Liver (tissue), 9 donors: ENCODE results near the gene MAP3K3. TPM values are rescaled to one million over a fixed set of nuclear protein-coding genes. Genes with fewer than 3 reads are reported as not detected.

Source experiments
- DNase-seq: peaks from one replicate; pipeline ENCODE4 v3.0.0-alpha.2; 2017; ENCODE audit warnings: low spot score
- H3K27ac ChIP-seq, 2 donors: one replicate each; pipeline ENCODE4 v1.7.0; 2013; ENCODE audit warnings: inconsistent platforms in 2 of 2, low read length in 2 of 2, control low read depth in 1 of 2, low read depth in 1 of 2, mild to moderate bottlenecking in 1 of 2
- H3K27me3 ChIP-seq, 4 donors: one replicate each; pipeline versions ENCODE4 v1.6.1 to v1.7.0; 2013; ENCODE audit warnings: low read length in 3 of 4, inconsistent platforms in 1 of 4, mild to moderate bottlenecking in 1 of 4, moderate library complexity in 1 of 4; ENCODE audit not compliant: control insufficient read depth in 4 of 4, insufficient read depth in 4 of 4
- H3K36me3 ChIP-seq, 4 donors: one replicate each; pipeline versions ENCODE4 v1.6.1 to v1.7.0; 2013; ENCODE audit warnings: low read length in 3 of 4, mild to moderate bottlenecking in 3 of 4, low read depth in 1 of 4, moderate library complexity in 1 of 4; ENCODE audit not compliant: control insufficient read depth in 4 of 4, insufficient read depth in 3 of 4
- H3K4me1 ChIP-seq, 4 donors: one replicate each; pipeline versions ENCODE4 v1.6.1 to v1.7.0; 2013; ENCODE audit warnings: low read length in 3 of 4, mild to moderate bottlenecking in 3 of 4, moderate library complexity in 1 of 4; ENCODE audit not compliant: control insufficient read depth in 4 of 4, insufficient read depth in 4 of 4
- H3K4me3 ChIP-seq, 3 donors: one replicate each; pipeline versions ENCODE4 v1.6.1 to v1.7.0; 2013; ENCODE audit warnings: low read length in 3 of 3, control low read depth in 1 of 3, low read depth in 1 of 3, mild to moderate bottlenecking in 1 of 3
- H3K9ac ChIP-seq, 2 donors: one replicate each; pipeline ENCODE4 v1.7.0; 2013; ENCODE audit warnings: low read length in 2 of 2, mild to moderate bottlenecking in 2 of 2, moderate library complexity in 2 of 2, control low read depth in 1 of 2, low read depth in 1 of 2
- H3K9me3 ChIP-seq, 4 donors: one replicate each; pipeline versions ENCODE4 v1.6.1 to v1.7.0; 2013; ENCODE audit warnings: low read length in 3 of 4; ENCODE audit not compliant: control insufficient read depth in 4 of 4
- CTCF ChIP-seq: fragments of 150-350 bp; IDR thresholded peaks from 2 replicates; pipeline ENCODE4 v1.5.1; 2017; ENCODE audit warnings: improper control_type of control experiment, low read depth, low read length; ENCODE audit not compliant: missing input control
- EGR1 ChIP-seq, 2 donors: IDR thresholded peaks; 2 replicates each; pipeline ENCODE4 v1.6.1; 2016 to 2018; ENCODE audit warnings: antibody characterized with exemption in 2 of 2, low read depth in 2 of 2
- FOXA1 ChIP-seq: IDR thresholded peaks from 2 replicates; pipeline ENCODE4 v1.6.1; 2016; ENCODE audit warnings: antibody characterized with exemption
- GABPA ChIP-seq, 2 donors: IDR thresholded peaks in 1 of 2; conservative IDR thresholded peaks in 1 of 2; 2 replicates each; pipeline ENCODE4 v1.6.1; 2016; ENCODE audit warnings: antibody characterized with exemption in 2 of 2, mild to moderate bottlenecking in 1 of 2, moderate library complexity in 1 of 2
- HNF4G ChIP-seq: IDR thresholded peaks from 2 replicates; pipeline ENCODE4 v1.6.1; 2016; ENCODE audit warnings: antibody characterized with exemption
- JUND ChIP-seq, 2 donors: IDR thresholded peaks; 2 replicates each; pipeline ENCODE4 v1.6.1; 2016; ENCODE audit warnings: antibody characterized with exemption in 2 of 2
- MAX ChIP-seq: IDR thresholded peaks from 2 replicates; pipeline ENCODE4 v1.6.1; 2016; ENCODE audit warnings: antibody characterized with exemption
- NR2F2 ChIP-seq: IDR thresholded peaks from 2 replicates; pipeline ENCODE4 v1.6.1; 2016; ENCODE audit warnings: antibody characterized with exemption
- RAD21 ChIP-seq, 2 donors: IDR thresholded peaks; 2 replicates each; pipeline ENCODE4 v1.6.1; 2016; ENCODE audit warnings: antibody characterized with exemption in 2 of 2, mild to moderate bottlenecking in 2 of 2
- REST ChIP-seq: IDR thresholded peaks from 2 replicates; pipeline ENCODE4 v1.6.1; 2016; ENCODE audit warnings: antibody characterized with exemption, mild to moderate bottlenecking
- RXRA ChIP-seq, 2 donors: IDR thresholded peaks; 2 replicates each; pipeline ENCODE4 v1.6.1; 2017 to 2018; ENCODE audit warnings: antibody characterized with exemption in 2 of 2, mild to moderate bottlenecking in 1 of 2
- SP1 ChIP-seq: IDR thresholded peaks from 2 replicates; pipeline ENCODE4 v1.6.1; 2018; ENCODE audit warnings: antibody characterized with exemption, mild to moderate bottlenecking
- TAF1 ChIP-seq: conservative IDR thresholded peaks from 2 replicates; pipeline ENCODE4 v1.6.1; 2016; ENCODE audit warnings: antibody characterized with exemption, mild to moderate bottlenecking
- YY1 ChIP-seq: IDR thresholded peaks from 2 replicates; pipeline ENCODE4 v1.6.1; 2016; ENCODE audit warnings: antibody characterized with exemption, mild to moderate bottlenecking
- ZBTB33 ChIP-seq: IDR thresholded peaks from 2 replicates; pipeline ENCODE4 v1.6.1; 2016; ENCODE audit warnings: antibody characterized with exemption
- WGBS: extraction: QIAGEN DNeasy Blood & Tissue Kit; methylation state at CpG from one replicate; pipeline ENCODE4 v1.1.7; 2013; 5-methylcytosine and 5-hydroxymethylcytosine counted together
- polyA plus RNA-seq, 2 donors: library from polyadenylated mRNA; stranded (reverse) in 1 of 2; unstranded in 1 of 2; fragments of 200-250 nt in 1 of 2; fragments of >200 nt in 1 of 2; fragmentation: Nextera tagmentation in 1 of 2; extraction: Ambion mirVana in 1 of 2; gene quantifications; one replicate each; pipeline versions ENCODE4 v1.2.1 to v1.2.3, GENCODE V29; 2013 to 2015
- total RNA-seq, 2 donors: library from RNA; depleted of rRNA; stranded (reverse); fragments of >200 nt; gene quantifications; one replicate each; pipeline ENCODE4 v1.2.3, GENCODE V29; 2014
- donor health status: healthy.
- donor health status: healthy.
- donor health status: healthy.
- donor health status: healthy.
- donor health status: healthy.

Gene MAP3K3
- total and polyA plus RNA-seq, 4 donors = 3.9 to 28.7 (median 11.0) TPM

GRCh38 chr17:63704836-63705235 lies 82.6 kb downstream of the MAP3K3 start:
- H3K4me1 ChIP-seq = peaks cover 0 to 4% (median 2%) of the 10 kb centered on the region in 4 donors
- WGBS = 95% methylated on average over 9 of the region's 9 CpGs

GRCh38 chr17:63705657-63706056 lies 83.4 kb downstream of the MAP3K3 start:
- H3K9ac ChIP-seq = no peak overlapping the region
- no peaks in the 10 kb centered on the region for H3K9me3 ChIP-seq
- no peaks in the 10 kb centered on the region for H3K4me1 ChIP-seq
- H3K27me3 ChIP-seq = no peaks in the 10 kb centered on the region
- H3K36me3 ChIP-seq = peaks cover 3 to 38% (median 17%) of the 10 kb centered on the region in 4 donors
- H3K4me3 ChIP-seq = no peak overlapping the region
- TF ChIP-seq CTCF = no peak
- TF ChIP-seq RAD21 (IDR thresholded peaks at IDR 0.05) = no peak
- TF ChIP-seq EGR1 (IDR thresholded peaks at IDR 0.05; ENCODE audit: low read depth in 2 of 2) = no peak
- TF ChIP-seq YY1 = no peak
- TF ChIP-seq MAX = no peak
- TF ChIP-seq HNF4G = no peak
- no peak for TF ChIP-seq TAF1
- no peak for TF ChIP-seq ZBTB33
- TF ChIP-seq FOXA1 = no peak
- TF ChIP-seq JUND (IDR thresholded peaks at IDR 0.05) = no peak
- TF ChIP-seq GABPA (IDR thresholded peaks at IDR 0.05 in 1 of 2, conservative IDR thresholded peaks at IDR 0.05 in 1 of 2) = no peak
- no peak for TF ChIP-seq SP1
- TF ChIP-seq NR2F2 = no peak
- no peak for DNase-seq
- H3K27ac ChIP-seq = no peak overlapping the region
- WGBS = 74% methylated on average over 3 of the region's 3 CpGs

More at GRCh38 chr17:63704836-63705235, 82.6 kb downstream of the MAP3K3 start:
- H3K9me3 ChIP-seq = no peaks in the 10 kb centered on the region
- H3K4me3 ChIP-seq = no peak overlapping the region
- DNase-seq = no peak
- peaks cover 3 to 35% (median 12%) of the 10 kb centered on the region in 4 donors for H3K36me3 ChIP-seq
- H3K27me3 ChIP-seq = no peaks in the 10 kb centered on the region
- TF ChIP-seq RAD21 (IDR thresholded peaks at IDR 0.05) = no peak
- TF ChIP-seq RXRA (IDR thresholded peaks at IDR 0.05) = no peak
- no peak for TF ChIP-seq MAX
- TF ChIP-seq YY1 = no peak
- no peak for TF ChIP-seq REST
- no peak overlapping the region for H3K9ac ChIP-seq
- H3K27ac ChIP-seq = no peak overlapping the region
